ENCODE data around the gene TTC23.

- TF ChIP-seq CTCF (IDR thresholded peaks at IDR 0.05; ENCODE audit: low read length) (no peak), EZH2 (optimal IDR thresholded peaks at IDR 0.05; ENCODE audit: low read depth, low read length) (no peak)
Measured at GRCh38 chr15:99202176-99202552, 47.2 kb downstream of the TTC23 start.

Measured in MM.1S (cell line).